ENCODE results near the gene C12orf50. TPM values are rescaled to one million over a fixed set of nuclear protein-coding genes. Genes with fewer than 3 reads are reported as not detected.
A peak's percentile ranks its signal among the peaks of the same experiment; 100 is the strongest.

Gene C12orf50
- total RNA-seq, 4 donors from 2014 or later: not detected

DNA sequence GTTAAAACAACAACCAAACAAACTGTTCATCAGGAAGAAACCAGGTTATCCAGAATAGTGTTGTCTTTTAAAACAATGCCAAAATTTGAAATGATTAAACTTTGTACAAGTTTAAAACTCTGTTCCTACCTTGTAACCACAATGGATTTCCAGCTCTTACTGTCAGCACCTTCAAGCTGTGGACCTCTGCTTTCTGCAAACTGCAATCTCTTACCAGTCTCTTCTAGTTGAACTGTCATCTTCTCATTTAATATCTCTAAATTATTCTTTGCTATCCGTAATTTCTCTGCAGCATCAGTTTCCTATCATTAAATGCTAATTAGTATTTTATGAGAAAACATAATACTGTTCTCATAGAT is 29.5 kb upstream of the C12orf50 start:
- WGBS: 97% methylated on average over 1 of the region's 1 CpG
- H3K27ac ChIP-seq (replicated peaks in 1 of 4): no peak overlapping the region
- peaks cover 11 to 48% (median 18%) of the 10 kb centered on the region in 4 donors for H3K36me3 ChIP-seq

GRCh38 chr12:88057994-88058718 is 29.0 kb upstream of the C12orf50 start:
- TF ChIP-seq EP300 (IDR thresholded peaks at IDR 0.05) (no peak), POLR2A (IDR thresholded peaks at IDR 0.05; ENCODE audit: low read depth) (no peak), CTCF (IDR thresholded peaks at IDR 0.05) (no peak), POLR2AphosphoS5 (IDR thresholded peaks at IDR 0.05) (no peak)
- Histone ChIP-seq H3K27ac (replicated peaks in 1 of 4) (peak overlapping the region in 1 of 4 donors; percentile 42), H3K4me3 (no peak overlapping the region)

More for the DNA sequence above, 29.5 kb upstream of the C12orf50 start:
- DNase-seq (ENCODE audit: extremely low spot score): no peak
- Histone ChIP-seq H3K9me3 (no peaks in the 10 kb centered on the region), H3K4me1 (no peaks in the 10 kb centered on the region), H3K4me3 (no peak overlapping the region), H3K27me3 (no peaks in the 10 kb centered on the region)
- intact Hi-C loops (cut with DNase I): no loop called here
- TF ChIP-seq EP300 (IDR thresholded peaks at IDR 0.05): no peak
- TF ChIP-seq POLR2AphosphoS5 (IDR thresholded peaks at IDR 0.05): no peak
- TF ChIP-seq POLR2A (IDR thresholded peaks at IDR 0.05; ENCODE audit: low read depth): no peak
- TF ChIP-seq CTCF (IDR thresholded peaks at IDR 0.05): no peak

DNA sequence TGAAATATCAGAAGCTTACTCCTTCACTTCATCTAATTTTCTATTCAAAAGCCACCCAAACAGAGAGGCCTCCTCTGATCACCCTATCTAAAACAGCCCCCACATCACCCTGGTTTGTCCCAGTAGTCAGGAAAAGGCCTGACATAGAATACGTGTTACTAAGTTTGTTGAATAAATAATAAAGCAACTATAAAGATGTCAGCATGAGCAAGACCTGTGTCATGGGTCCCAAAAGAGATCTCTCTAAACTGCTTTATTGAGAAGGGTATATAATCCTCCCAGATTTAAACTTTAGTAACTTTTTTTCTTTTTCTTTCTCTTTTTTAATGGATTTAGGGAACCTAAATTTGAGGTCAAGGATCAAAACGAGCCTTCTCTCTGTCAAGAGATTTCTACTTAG is 27.4 kb upstream of the C12orf50 start:
- no peak for DNase-seq (ENCODE audit: extremely low spot score)

More at GRCh38 chr12:88057994-88058718, 29.0 kb upstream of the C12orf50 start:
- Histone ChIP-seq H3K9me3 (no peaks in the 10 kb centered on the region), H3K27me3 (no peaks in the 10 kb centered on the region), H3K4me1 (no peaks in the 10 kb centered on the region), H3K36me3 (peaks cover 11 to 46% (median 18%) of the 10 kb centered on the region in 4 donors)
- 93% methylated on average over 4 of the region's 4 CpGs for WGBS
- intact Hi-C loops (cut with DNase I): no loop called here
- DNase-seq (ENCODE audit: extremely low spot score): no peak

DNA sequence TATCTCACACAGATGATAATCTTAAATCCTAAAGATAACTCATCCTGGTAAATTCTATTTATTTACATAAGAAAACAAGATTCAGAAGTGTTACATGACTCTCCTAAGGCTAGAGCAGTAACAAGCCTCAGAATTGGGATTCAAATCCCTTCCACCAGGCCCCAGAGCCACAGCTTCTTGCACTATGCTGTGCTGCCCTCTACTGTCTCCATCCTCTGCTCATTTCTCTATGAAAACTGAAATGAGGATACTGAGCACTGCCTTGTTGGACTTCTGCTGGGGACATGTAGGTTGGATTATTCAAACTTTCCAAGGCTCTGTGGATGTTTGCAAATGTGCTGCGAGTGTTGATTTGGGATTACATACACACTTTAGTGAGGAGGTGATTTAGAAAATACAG is 23.5 kb upstream of the C12orf50 start:
- no peak overlapping the region for H3K27ac ChIP-seq (replicated peaks in 1 of 4)
- no peak overlapping the region for H3K4me3 ChIP-seq
- TF ChIP-seq CTCF (IDR thresholded peaks at IDR 0.05): peak in 1 of 3 experiments; percentile 33
- TF ChIP-seq EP300 (IDR thresholded peaks at IDR 0.05): no peak
- DNase-seq (ENCODE audit: extremely low spot score): no peak
- H3K36me3 ChIP-seq: peaks cover 21 to 62% (median 35%) of the 10 kb centered on the region in 4 donors
- intact Hi-C loops (cut with DNase I): no loop called here
- WGBS: 92% methylated on average over 1 of the region's 1 CpG
- H3K27me3 ChIP-seq: no peaks in the 10 kb centered on the region
- no peaks in the 10 kb centered on the region for H3K9me3 ChIP-seq
- no peaks in the 10 kb centered on the region for H3K4me1 ChIP-seq

More for the DNA sequence above, 27.4 kb upstream of the C12orf50 start:
- no peaks in the 10 kb centered on the region for H3K4me1 ChIP-seq
- 90% methylated on average over 2 of the region's 2 CpGs for WGBS
- intact Hi-C loops (cut with DNase I): no loop called here
- no peaks in the 10 kb centered on the region for H3K9me3 ChIP-seq
- no peak for TF ChIP-seq EP300 (IDR thresholded peaks at IDR 0.05)
- no peak for TF ChIP-seq POLR2AphosphoS5 (IDR thresholded peaks at IDR 0.05)
- no peak for TF ChIP-seq POLR2A (IDR thresholded peaks at IDR 0.05; ENCODE audit: low read depth)
- TF ChIP-seq CTCF (IDR thresholded peaks at IDR 0.05): no peak
- peaks cover 7 to 51% (median 15%) of the 10 kb centered on the region in 4 donors for H3K36me3 ChIP-seq
- H3K27me3 ChIP-seq: no peaks in the 10 kb centered on the region
- no peak overlapping the region for H3K4me3 ChIP-seq
- H3K27ac ChIP-seq (replicated peaks in 1 of 4): no peak overlapping the region

Data from esophagus muscularis mucosa (tissue), 4 donors.